Dendritic cell treated with granulocyte-macrophage colony-stimulating factor and Interleukin-4, amounts not matched to agents 40 ng/mL and 50 ng/mL, for 4 days (primary cell): ENCODE measurements around the gene MDGA2.

Experiments
- H3K27ac Mint-ChIP-seq: one replicate; pipeline ENCODE4 v1.8.0; 2022; ENCODE audit warnings: mild to moderate bottlenecking, mixed read lengths
- H3K27me3 Mint-ChIP-seq: one replicate; pipeline ENCODE4 v1.8.0; 2022; ENCODE audit warnings: mild to moderate bottlenecking, mixed read lengths
- H3K36me3 Mint-ChIP-seq: one replicate; pipeline ENCODE4 v1.8.0; 2022; ENCODE audit warnings: low read depth, mixed read lengths
- H3K4me1 Mint-ChIP-seq: one replicate; pipeline ENCODE4 v1.8.0; 2022; ENCODE audit warnings: low read depth, mixed read lengths
- H3K4me3 Mint-ChIP-seq: one replicate; pipeline ENCODE4 v1.8.0; 2022; ENCODE audit warnings: mild to moderate bottlenecking, moderate library complexity, mixed read lengths
- H3K9me3 Mint-ChIP-seq: one replicate; pipeline ENCODE4 v1.8.0; 2022; ENCODE audit warnings: mixed read lengths
- intact Hi-C: fragments of 100-400 bp; cut with micrococcal nuclease; formaldehyde crosslinking; loops from one replicate; pipeline ENCODE4 v1.15.0; 2022

Gene MDGA2

DNA sequence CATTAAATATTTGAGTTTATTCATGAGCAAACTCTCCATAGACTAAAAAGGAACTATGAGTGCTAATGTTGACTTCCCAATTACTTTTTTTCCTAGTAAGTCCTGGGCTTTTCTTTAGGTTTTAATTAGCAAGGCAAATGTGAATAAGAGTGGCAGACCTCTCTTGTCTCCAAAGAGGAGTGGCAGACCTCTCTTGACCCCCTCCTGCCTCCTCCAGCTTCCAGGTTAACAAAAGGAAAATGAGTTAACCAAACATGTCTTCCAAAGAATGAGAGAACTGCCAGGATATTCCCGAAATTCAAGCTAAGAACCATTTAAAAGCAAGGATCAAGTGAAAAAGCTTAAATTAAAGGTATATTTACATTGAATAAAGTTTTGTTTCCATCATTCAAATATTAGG lies 253.2 kb downstream of the MDGA2 start:
- no peaks in the 10 kb centered on the region for H3K4me1 Mint-ChIP-seq
- H3K27ac Mint-ChIP-seq = no peak overlapping the region
- H3K9me3 Mint-ChIP-seq = no peaks in the 10 kb centered on the region
- no peak overlapping the region for H3K4me3 Mint-ChIP-seq
- no peaks in the 10 kb centered on the region for H3K36me3 Mint-ChIP-seq
- intact Hi-C loops = no loop called here
- no peaks in the 10 kb centered on the region for H3K27me3 Mint-ChIP-seq

DNA sequence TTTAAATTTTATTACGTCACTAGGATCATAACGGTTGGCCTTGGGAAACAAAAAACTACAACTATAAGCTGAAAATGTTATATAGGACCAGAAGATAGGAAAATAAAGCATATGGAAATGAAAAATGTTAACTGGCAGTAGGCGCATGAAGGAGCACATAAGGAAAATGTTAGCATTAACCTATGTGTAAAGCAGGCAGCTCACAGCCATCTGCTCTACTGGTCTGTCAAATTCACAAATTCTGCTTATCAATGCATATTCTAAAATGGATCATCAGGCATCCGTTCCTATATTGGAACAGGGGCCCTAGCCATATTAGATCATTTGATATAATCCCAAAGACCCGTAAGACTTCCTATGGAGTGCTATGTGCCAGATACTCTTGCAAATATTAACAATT lies 263.9 kb downstream of the MDGA2 start:
- intact Hi-C loops = no loop called here
- Mint-ChIP-seq H3K27ac (no peak overlapping the region), H3K9me3 (peaks cover 7% of the 10 kb centered on the region), H3K36me3 (no peaks in the 10 kb centered on the region), H3K4me1 (no peaks in the 10 kb centered on the region), H3K27me3 (no peaks in the 10 kb centered on the region), H3K4me3 (no peak overlapping the region)

DNA sequence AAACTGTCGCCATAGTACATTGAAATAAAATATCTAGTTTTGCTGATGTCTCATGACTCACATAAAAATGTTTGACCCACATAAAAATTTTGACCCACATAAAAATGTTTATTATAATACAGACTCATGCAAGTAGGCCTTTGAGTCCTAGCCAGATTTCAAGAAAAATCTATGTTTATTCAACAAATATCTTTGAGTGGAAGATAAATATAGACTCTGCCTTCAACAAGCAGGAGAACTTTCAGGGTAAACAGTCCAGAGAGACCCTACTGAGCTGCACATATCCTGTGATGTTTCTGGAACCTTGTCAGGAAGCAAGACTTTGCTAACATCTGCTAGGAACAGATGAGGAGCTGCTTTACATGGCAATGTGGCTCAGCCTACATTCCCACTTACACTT lies 283.1 kb downstream of the MDGA2 start:
- no peak overlapping the region for H3K4me3 Mint-ChIP-seq

DNA sequence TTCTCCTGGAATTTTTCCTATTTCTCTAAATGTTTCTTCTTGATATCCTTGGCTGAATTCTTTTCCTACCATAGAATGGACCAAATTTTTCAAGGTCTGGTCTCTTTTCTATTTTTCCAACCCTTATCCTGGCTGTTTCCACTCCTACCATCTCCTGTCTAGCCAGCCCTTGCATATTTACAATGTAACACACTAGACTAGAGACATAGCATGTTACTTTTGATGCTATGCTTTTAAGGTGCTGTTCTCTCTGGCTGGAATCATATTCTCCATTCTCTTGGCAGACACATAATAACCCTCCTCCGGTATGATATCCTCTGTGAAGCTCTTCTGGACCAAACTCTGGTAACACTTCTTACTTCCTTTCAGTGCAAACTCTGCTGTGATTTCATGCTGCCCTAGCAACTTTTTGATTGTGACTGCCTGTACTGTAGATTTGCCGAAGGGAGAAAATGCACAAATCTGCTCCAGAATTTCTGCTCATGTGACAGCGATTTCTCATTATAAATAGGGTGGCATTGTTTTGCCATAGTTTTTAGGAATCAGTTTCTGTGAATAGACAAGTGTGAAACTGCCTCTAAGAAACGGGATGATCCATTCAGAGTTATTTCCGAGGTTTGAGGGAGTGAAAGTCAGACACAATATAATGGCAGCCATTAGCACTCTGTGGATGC lies 284.4 kb downstream of the MDGA2 start:
- intact Hi-C loops = no loop called here
- Mint-ChIP-seq H3K4me3 (no peak overlapping the region), H3K36me3 (no peaks in the 10 kb centered on the region), H3K9me3 (no peaks in the 10 kb centered on the region), H3K4me1 (no peaks in the 10 kb centered on the region), H3K27ac (no peak overlapping the region), H3K27me3 (no peaks in the 10 kb centered on the region)

More for the DNA sequence above, 283.1 kb downstream of the MDGA2 start:
- intact Hi-C loops = no loop called here
- Mint-ChIP-seq H3K27me3 (no peaks in the 10 kb centered on the region), H3K4me1 (no peaks in the 10 kb centered on the region), H3K9me3 (no peaks in the 10 kb centered on the region), H3K36me3 (no peaks in the 10 kb centered on the region), H3K27ac (no peak overlapping the region)

DNA sequence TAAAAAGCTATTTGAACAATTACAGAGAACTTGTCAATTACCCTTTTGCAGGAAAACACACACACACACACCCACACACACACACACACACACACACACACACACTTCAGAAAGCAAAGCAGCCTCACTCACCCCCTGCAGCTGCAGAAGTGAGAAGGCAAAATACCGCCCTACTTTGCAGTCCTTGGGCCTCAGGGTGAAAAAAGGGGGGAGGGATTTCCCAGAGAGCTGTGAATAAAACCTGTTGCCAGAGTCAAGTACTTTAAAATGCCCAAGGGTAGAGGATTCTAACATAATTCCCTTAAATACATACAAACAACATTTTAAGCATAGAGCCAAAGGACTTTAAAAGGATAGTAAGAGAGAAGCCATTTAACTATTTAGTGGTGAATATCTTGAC lies 285.9 kb downstream of the MDGA2 start:
- intact Hi-C loops = no loop called here
- Mint-ChIP-seq H3K4me3 (no peak overlapping the region), H3K36me3 (no peaks in the 10 kb centered on the region), H3K27me3 (no peaks in the 10 kb centered on the region), H3K4me1 (no peaks in the 10 kb centered on the region), H3K27ac (no peak overlapping the region), H3K9me3 (peaks cover 2% of the 10 kb centered on the region)

DNA sequence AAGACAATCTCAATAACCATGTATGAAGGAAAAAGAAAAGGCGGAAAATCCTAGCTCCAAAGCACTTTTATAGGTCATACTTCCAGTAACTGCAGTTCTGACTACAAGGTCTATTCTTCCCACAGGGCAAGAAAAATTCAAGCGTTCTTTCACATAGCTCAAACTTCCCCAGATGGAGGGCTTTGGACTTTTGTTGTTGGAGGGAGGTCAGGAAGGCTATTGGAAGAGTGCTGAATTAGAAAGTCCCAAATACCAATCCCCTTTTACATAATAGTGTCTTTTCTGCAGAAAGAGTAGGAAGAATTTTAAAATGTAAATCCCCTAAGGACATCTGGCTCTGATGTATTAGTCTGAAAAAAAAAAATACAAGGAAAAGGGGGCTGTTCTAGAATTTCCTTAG lies 309.4 kb downstream of the MDGA2 start:
- Mint-ChIP-seq H3K36me3 (no peaks in the 10 kb centered on the region), H3K27me3 (no peaks in the 10 kb centered on the region), H3K9me3 (peaks cover 5% of the 10 kb centered on the region), H3K4me3 (no peak overlapping the region), H3K27ac (no peak overlapping the region), H3K4me1 (no peaks in the 10 kb centered on the region)
- intact Hi-C loops = no loop called here

DNA sequence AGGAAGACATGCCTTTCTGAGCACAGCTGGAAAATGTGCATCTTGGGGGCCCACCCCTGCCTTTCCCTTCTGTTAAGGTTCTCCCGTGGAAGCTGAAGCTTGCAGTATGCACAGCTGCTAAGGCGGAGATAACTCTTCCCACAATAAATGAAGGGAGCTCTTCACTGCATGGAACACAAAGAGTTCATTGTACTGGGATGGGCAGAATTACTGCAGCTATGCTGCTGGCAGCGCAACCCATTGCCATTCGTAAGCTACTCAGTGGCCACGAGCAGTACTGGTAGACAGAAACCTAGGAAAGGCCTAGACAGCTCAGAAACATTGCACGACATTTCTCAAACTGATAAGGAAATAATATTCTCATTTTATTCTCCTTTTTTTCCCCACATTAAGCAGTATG lies 310.2 kb downstream of the MDGA2 start:
- Mint-ChIP-seq H3K36me3 (no peaks in the 10 kb centered on the region), H3K9me3 (peaks cover 5% of the 10 kb centered on the region), H3K4me3 (no peak overlapping the region), H3K4me1 (no peaks in the 10 kb centered on the region), H3K27me3 (no peaks in the 10 kb centered on the region), H3K27ac (no peak overlapping the region)
- intact Hi-C loops = no loop called here

DNA sequence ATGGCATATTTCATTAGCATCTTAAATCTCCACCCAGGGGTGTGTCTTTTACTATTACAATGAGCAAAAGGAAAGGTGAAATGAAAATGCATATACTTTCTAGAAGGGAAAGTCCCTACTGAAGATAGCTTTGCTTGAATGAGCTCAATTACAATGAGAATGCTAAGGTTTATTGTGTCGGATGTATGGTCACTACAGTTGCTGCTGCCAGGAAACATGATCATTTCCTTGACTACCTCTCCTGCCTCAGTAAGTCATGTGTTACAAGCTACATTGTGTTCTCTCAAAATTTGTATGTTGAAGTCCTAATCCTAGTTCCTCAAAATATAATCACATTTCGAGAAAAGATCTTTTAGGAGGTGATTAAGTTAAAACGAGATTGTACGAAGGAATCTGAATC lies 322.2 kb downstream of the MDGA2 start:
- no peaks in the 10 kb centered on the region for H3K36me3 Mint-ChIP-seq
- no peak overlapping the region for H3K4me3 Mint-ChIP-seq
- intact Hi-C loops = no loop called here
- H3K4me1 Mint-ChIP-seq = no peaks in the 10 kb centered on the region
- no peaks in the 10 kb centered on the region for H3K27me3 Mint-ChIP-seq
- no peak overlapping the region for H3K27ac Mint-ChIP-seq
- H3K9me3 Mint-ChIP-seq = peaks cover 36% of the 10 kb centered on the region

DNA sequence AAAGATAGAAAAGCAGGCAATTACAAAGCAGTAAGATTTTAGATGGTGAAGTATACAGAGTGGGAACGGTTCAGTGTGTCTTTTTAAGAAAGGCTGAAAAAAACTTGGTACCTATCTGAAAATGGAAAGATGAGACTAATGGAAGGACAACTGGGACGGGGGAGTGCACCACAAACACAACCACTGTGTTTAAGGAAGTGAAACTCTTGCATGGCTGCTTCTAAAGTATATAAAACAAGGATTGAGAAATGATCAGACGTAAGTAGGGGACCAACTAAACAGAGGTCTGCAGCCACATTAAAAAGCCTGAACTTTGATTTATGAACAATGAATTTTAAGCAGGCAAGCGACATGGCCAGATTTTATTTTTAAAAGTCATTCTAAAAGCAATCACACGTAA lies 328.6 kb downstream of the MDGA2 start:
- H3K27me3 Mint-ChIP-seq = no peaks in the 10 kb centered on the region
- H3K4me3 Mint-ChIP-seq = no peak overlapping the region
- H3K4me1 Mint-ChIP-seq = no peaks in the 10 kb centered on the region
- no peaks in the 10 kb centered on the region for H3K9me3 Mint-ChIP-seq
- no peak overlapping the region for H3K27ac Mint-ChIP-seq
- H3K36me3 Mint-ChIP-seq = no peaks in the 10 kb centered on the region
- intact Hi-C loops = no loop called here

DNA sequence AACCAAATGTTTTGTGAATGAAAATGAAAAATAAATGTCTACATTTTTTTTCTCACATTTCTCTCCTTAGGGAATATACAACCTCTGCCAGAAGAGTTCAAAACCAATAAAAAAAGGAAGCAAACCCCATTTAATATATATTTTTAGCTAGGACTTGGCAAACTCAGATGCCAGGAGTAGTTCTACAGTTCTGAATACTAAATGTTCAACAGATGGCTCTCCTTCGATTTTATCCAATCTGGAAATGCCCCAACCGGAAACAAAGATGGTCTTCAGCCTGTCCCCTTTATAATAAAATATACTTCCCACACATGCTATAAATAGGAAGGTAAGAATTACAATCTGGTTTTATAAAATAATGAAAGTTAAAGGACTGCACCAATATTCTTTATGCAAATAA lies 330.4 kb downstream of the MDGA2 start:
- Mint-ChIP-seq H3K27ac (no peak overlapping the region), H3K36me3 (no peaks in the 10 kb centered on the region), H3K4me3 (no peak overlapping the region), H3K4me1 (no peaks in the 10 kb centered on the region), H3K9me3 (no peaks in the 10 kb centered on the region), H3K27me3 (no peaks in the 10 kb centered on the region)
- intact Hi-C loops = no loop called here

DNA sequence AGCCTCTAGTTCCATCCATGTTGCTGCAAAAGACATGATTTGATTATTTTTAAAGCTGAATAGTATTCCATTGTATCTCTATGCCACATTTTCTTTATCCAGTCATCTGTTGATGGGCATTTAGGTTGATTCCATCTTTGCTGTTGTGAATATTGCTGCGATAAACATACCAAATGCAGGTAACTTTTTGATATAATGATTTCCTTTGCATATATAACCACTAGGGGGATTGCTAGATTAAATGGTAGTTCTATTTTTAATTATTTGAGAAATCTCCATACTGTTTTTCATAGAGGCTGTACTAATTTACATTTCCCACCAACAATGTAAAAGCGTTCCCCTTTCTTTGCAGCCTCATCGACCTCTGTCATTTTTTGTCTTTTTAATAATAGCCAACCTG lies 342.5 kb downstream of the MDGA2 start:
- Mint-ChIP-seq H3K4me1 (no peaks in the 10 kb centered on the region), H3K27ac (no peak overlapping the region), H3K36me3 (no peaks in the 10 kb centered on the region), H3K27me3 (no peaks in the 10 kb centered on the region), H3K9me3 (no peaks in the 10 kb centered on the region), H3K4me3 (no peak overlapping the region)
- intact Hi-C loops = no loop called here

DNA sequence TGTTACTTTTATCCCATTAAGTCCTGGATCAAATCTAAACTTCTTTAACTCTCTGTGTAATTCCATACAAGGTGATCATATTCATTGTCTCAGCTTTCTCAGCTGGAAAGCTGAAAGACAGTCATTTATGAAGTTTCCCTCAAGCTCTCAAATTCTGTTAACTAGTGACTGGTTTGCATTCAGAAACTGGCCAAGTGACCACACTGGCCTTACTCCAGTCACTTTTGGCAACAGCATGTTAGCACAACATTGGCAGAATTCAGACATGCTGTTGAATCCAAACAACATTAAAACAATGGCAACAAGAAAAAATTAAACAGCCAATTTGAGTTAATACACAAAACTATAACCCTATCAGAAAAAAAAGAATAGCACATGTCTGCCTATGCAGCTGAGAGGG lies 343.3 kb downstream of the MDGA2 start:
- Mint-ChIP-seq H3K9me3 (no peaks in the 10 kb centered on the region), H3K27ac (no peak overlapping the region), H3K27me3 (no peaks in the 10 kb centered on the region), H3K4me1 (no peaks in the 10 kb centered on the region), H3K36me3 (no peaks in the 10 kb centered on the region), H3K4me3 (no peak overlapping the region)
- intact Hi-C loops = no loop called here

DNA sequence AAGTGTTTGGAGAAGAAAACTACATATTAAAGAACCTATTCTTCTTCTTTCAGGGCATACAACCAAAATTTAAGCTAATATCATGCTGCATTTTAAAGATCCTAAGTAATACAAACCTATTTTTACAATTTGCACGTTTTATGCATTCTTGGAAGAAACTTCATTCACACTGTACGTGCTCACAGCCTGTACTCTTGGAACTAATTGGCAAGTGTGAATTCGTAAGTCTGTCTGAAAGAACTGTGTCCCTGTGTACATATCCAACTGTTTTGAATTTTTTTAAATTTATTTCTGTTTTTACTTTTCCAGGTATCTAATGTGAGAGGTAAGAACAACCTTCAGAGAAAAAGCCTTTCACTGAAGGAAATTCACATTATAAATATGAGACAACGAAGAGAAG lies 347.0 kb downstream of the MDGA2 start:
- H3K9me3 Mint-ChIP-seq = no peaks in the 10 kb centered on the region
- intact Hi-C loops = no loop called here
- no peak overlapping the region for H3K4me3 Mint-ChIP-seq
- no peak overlapping the region for H3K27ac Mint-ChIP-seq
- no peaks in the 10 kb centered on the region for H3K27me3 Mint-ChIP-seq
- H3K4me1 Mint-ChIP-seq = no peaks in the 10 kb centered on the region
- no peaks in the 10 kb centered on the region for H3K36me3 Mint-ChIP-seq

DNA sequence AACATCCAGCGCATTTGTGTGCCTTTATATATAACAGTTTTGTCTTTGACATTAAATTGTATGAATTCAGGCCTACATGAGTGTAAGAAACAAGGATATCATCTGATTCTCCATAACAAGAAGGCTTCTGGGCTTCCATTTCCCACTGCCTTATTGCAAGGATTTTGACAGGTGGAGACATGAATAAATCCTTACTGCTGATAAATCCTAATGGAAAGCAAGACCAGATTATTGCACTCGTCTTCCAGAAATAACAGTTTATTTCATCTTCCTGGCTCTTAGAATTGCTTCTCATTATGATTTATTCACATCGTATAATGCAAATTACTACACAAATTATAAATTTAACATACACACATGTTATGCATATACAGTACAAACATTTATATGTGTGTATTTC lies 348.1 kb downstream of the MDGA2 start:
- H3K9me3 Mint-ChIP-seq = no peaks in the 10 kb centered on the region
- H3K27me3 Mint-ChIP-seq = no peaks in the 10 kb centered on the region

DNA sequence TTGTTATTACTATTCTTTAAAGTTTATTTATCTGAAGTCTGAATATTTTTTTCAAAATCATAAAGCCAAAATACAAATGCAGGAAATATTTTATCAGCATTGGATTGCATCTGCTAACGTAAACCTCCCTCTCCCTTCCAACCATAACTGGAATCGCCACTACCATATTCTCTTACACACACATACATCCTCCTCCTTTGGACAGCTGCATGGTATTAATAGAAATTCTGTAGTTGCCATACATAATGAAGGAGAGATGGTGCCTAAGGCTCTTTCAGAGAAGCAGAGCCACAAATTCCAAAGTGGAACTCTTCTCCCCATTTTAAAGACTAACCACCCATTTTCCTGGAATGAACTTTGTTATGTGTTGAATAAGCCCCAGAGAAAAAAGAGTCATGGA lies 352.7 kb downstream of the MDGA2 start:
- Mint-ChIP-seq H3K36me3 (no peaks in the 10 kb centered on the region), H3K4me1 (no peaks in the 10 kb centered on the region), H3K4me3 (no peak overlapping the region), H3K9me3 (peaks cover 18% of the 10 kb centered on the region), H3K27me3 (no peaks in the 10 kb centered on the region), H3K27ac (no peak overlapping the region)
- intact Hi-C loops = no loop called here

More for the DNA sequence above, 348.1 kb downstream of the MDGA2 start:
- intact Hi-C loops = no loop called here
- H3K36me3 Mint-ChIP-seq = no peaks in the 10 kb centered on the region
- H3K27ac Mint-ChIP-seq = no peak overlapping the region
- no peak overlapping the region for H3K4me3 Mint-ChIP-seq
- no peaks in the 10 kb centered on the region for H3K4me1 Mint-ChIP-seq
